Measurements from ENCODE around the gene NPC2. TPM values are rescaled to one million over a fixed set of nuclear protein-coding genes. Genes with fewer than 3 reads are reported as not detected.

The NPC2 gene
- total and polyA plus RNA-seq, 9 of the 15 experiments (the other 6 are each of a cell fraction or from before 2014, with no cell fraction given), result 16.6 to 74.1 (median 32.6) TPM

DNA sequence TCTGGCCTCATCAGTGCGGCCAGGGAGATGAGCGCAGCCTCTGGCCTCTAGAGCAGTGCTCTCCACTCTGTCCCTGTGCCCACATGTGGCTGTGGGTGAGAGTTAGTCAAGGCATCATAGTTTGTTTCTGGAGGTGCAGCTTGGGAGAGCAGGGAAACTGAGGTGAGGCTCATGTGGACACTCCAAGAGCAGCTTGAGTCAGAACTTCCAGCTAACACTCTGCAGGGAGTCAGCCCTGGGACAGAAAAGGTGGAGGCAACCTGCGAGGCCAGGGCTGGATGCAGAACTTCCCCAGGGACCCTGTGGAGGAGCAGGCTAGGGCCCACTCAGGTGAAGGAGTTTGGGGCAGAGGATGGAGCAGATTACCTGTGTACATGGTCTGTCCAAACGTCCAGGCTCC, 11.3 kb upstream of the NPC2 start:
- intact Hi-C loops (cut with micrococcal nuclease), result loop anchor here (5.0 kb wide), 1 partner anchor 298 kb away; no protein-coding TSS in a partner anchor
- ChIA-PET POLR2A (no interaction called here), CTCF (ENCODE audit: low intra/inter-chr PET ratio) (no interaction called here)
- peaks cover 0 to 7% of the 10 kb centered on the region in 2 experiments; a peak in 1 of 5 replicates for H3K4me1 ChIP-seq (replicated peaks in 1 of 2; ENCODE audit: control insufficient read depth in 2 of 2, insufficient read depth in 2 of 2, low read length in 2 of 2)
- H3K36me3 ChIP-seq (ENCODE audit: control insufficient read depth, insufficient read depth, low read length), result no peaks in the 10 kb centered on the region
- no TSS peak for BruUV-seq (replicated peaks)
- H3K4me2 ChIP-seq (ENCODE audit: insufficient read depth, low read length), result no peak overlapping the region
- H3K9me3 ChIP-seq (replicated peaks; ENCODE audit: control insufficient read depth, insufficient read depth, low read depth, low read length), result no peaks in the 10 kb centered on the region
- 5% methylated on average over 4 of the region's 4 CpGs for WGBS (ENCODE audit: insufficient coverage, low coverage, missing lambda C conversion rate)
- H2AFZ ChIP-seq (ENCODE audit: low read depth, low read length), result no peak overlapping the region
- DNase-seq (ENCODE audit: extremely low read depth in 1 of 4, low spot score in 3 of 4) (no peak), FAIRE-seq (no peak), ATAC-seq (no peak)
- H3K27me3 ChIP-seq (ENCODE audit: control insufficient read depth in 2 of 2, insufficient read depth in 2 of 2, low read length in 2 of 2), result peaks cover 0 to 33% of the 10 kb centered on the region in 2 experiments; a peak in 2 of 5 replicates
- in situ Hi-C loops (cut with MboI), result no loop called here
- no peaks in the 10 kb centered on the region for H3K9me1 ChIP-seq (ENCODE audit: control insufficient read depth, insufficient read depth, low read length)
- H3K4me3 ChIP-seq, result no peak overlapping the region
- no peaks in the 10 kb centered on the region for H3K79me2 ChIP-seq (ENCODE audit: control insufficient read depth, insufficient read depth, low read length)
- H3K27ac ChIP-seq (ENCODE audit: extremely low read depth, low read depth, low read length), result no peak overlapping the region
- no peaks in the 10 kb centered on the region; the same call in 1 of the 2 replicates for H4K20me1 ChIP-seq (replicated peaks; ENCODE audit: control insufficient read depth, insufficient read depth, low read length)
- H3K9ac ChIP-seq (ENCODE audit: insufficient read depth in 1 of 2, low read depth in 2 of 2, low read length in 2 of 2), result no peak overlapping the region
- no peak for TF ChIP-seq MXI1 (IDR thresholded peaks at IDR 0.05; ENCODE audit: low read depth, low read length)
- no peak for TF ChIP-seq ELK3 (CRISPR knock-in tag; IDR thresholded peaks at IDR 0.05)
- no peak for TF ChIP-seq SIN3B (IDR thresholded peaks at IDR 0.05; ENCODE audit: low read depth)
- no peak for TF ChIP-seq ATF7 (IDR thresholded peaks at IDR 0.05)
- no peak for TF ChIP-seq GTF2A2 (tag; IDR thresholded peaks at IDR 0.05)
- TF ChIP-seq ESRRA (IDR thresholded peaks at IDR 0.05; ENCODE audit: borderline replicate concordance, low read depth), result no peak

Data from K562 (cell line).